ENCODE data around the gene MAPK13.
A peak's percentile ranks its signal among the peaks of the same experiment; 100 is the strongest.

Gene MAPK13

GRCh38 chr6:36119209-36119608, 11.1 kb upstream of the MAPK13 start:
- TF ChIP-seq CTCF (conservative IDR thresholded peaks at IDR 0.05) = no peak
- TF ChIP-seq ZFX (IDR thresholded peaks at IDR 0.05) = no peak
- no peak overlapping the region for H3K27ac ChIP-seq

GRCh38 chr6:36120018-36120417, 10.3 kb upstream of the MAPK13 start:
- no peak for TF ChIP-seq ZFX (IDR thresholded peaks at IDR 0.05)
- no peak for TF ChIP-seq CTCF (conservative IDR thresholded peaks at IDR 0.05)
- no peak overlapping the region for H3K27ac ChIP-seq

GRCh38 chr6:36120539-36120938, 9.8 kb upstream of the MAPK13 start:
- TF ChIP-seq ZFX (IDR thresholded peaks at IDR 0.05) (no peak), CTCF (conservative IDR thresholded peaks at IDR 0.05) (no peak)
- peak overlapping the region; percentile 8 for H3K27ac ChIP-seq

- H3K27ac ChIP-seq = peak overlapping the region; percentile 8
Observed at GRCh38 chr6:36120979-36121786, 9.1 kb upstream of the MAPK13 start.

GRCh38 chr6:36121787-36122494, 8.4 kb upstream of the MAPK13 start:
- no peak for TF ChIP-seq CTCF (conservative IDR thresholded peaks at IDR 0.05)
- TF ChIP-seq ZFX (IDR thresholded peaks at IDR 0.05) = no peak
- no peak overlapping the region for H3K27ac ChIP-seq

More at GRCh38 chr6:36120979-36121786, 9.1 kb upstream of the MAPK13 start:
- TF ChIP-seq CTCF (conservative IDR thresholded peaks at IDR 0.05) = no peak
- no peak for TF ChIP-seq ZFX (IDR thresholded peaks at IDR 0.05)

GRCh38 chr6:36122495-36123269, 7.6 kb upstream of the MAPK13 start:
- TF ChIP-seq CTCF (conservative IDR thresholded peaks at IDR 0.05) (no peak), ZFX (IDR thresholded peaks at IDR 0.05) (no peak)
- no peak overlapping the region for H3K27ac ChIP-seq

All from C4-2B (cell line).